GM12872 (cell line): ENCODE measurements around the gene DNMBP.

Experiments used
- CTCF ChIP-seq: IDR thresholded peaks from 3 replicates; pipeline ENCODE4 v1.5.1; 2011; ENCODE audit warnings: low read depth, mild to moderate bottlenecking, low read length, moderate library complexity; ENCODE audit not compliant: insufficient read depth

The DNMBP gene

GRCh38 chr10:99859585-99859984 lies 150.2 kb downstream of the DNMBP start:
- TF ChIP-seq CTCF, result peak; percentile 41; the same call in 2 of the 3 replicates

- TF ChIP-seq CTCF, result no peak
Observed at GRCh38 chr10:99858849-99859248, 150.9 kb downstream of the DNMBP start.

GRCh38 chr10:99855479-99856071 lies 154.2 kb downstream of the DNMBP start:
- no peak for TF ChIP-seq CTCF

- TF ChIP-seq CTCF, result no peak
Observed at GRCh38 chr10:99854860-99855259, 154.9 kb downstream of the DNMBP start.

GRCh38 chr10:99853655-99854054 lies 156.1 kb downstream of the DNMBP start:
- no peak for TF ChIP-seq CTCF

- TF ChIP-seq CTCF, result no peak
Observed at GRCh38 chr10:99852481-99853213, 157.1 kb downstream of the DNMBP start.

GRCh38 chr10:99851825-99852224 lies 157.9 kb downstream of the DNMBP start:
- no peak for TF ChIP-seq CTCF
